ENCODE data around the gene NFATC1. TPM values are rescaled to one million over a fixed set of nuclear protein-coding genes. Genes with fewer than 3 reads are reported as not detected.

NFATC1 gene
- polyA plus RNA-seq, 1 donor from 2014 or later = 0.37 TPM

GRCh38 chr18:79441420-79441819 is 45.7 kb downstream of the NFATC1 start:
- Histone ChIP-seq H3K4me2 (ENCODE audit: low read length) (no peak overlapping the region), H3K27me3 (ENCODE audit: insufficient read depth, low read depth, low read length) (no peaks in the 10 kb centered on the region)

GRCh38 chr18:79442508-79443221 is 46.9 kb downstream of the NFATC1 start:
- H3K36me3 ChIP-seq (ENCODE audit: insufficient read depth, low read length) = no peaks in the 10 kb centered on the region
- H2AFZ ChIP-seq (ENCODE audit: low read depth, low read length) = no peak overlapping the region
- no peak overlapping the region for H3K4me2 ChIP-seq (ENCODE audit: low read length)
- no peak overlapping the region for H3K27ac ChIP-seq (ENCODE audit: low read length)
- H3K9me2 ChIP-seq (ENCODE audit: insufficient read depth, low read length) = no peaks in the 10 kb centered on the region
- no peaks in the 10 kb centered on the region for H4K20me1 ChIP-seq (ENCODE audit: insufficient read depth)
- no peaks in the 10 kb centered on the region for H3K9me3 ChIP-seq (ENCODE audit: low read length)
- H3K9ac ChIP-seq (ENCODE audit: low read length) = no peak overlapping the region
- H3F3A ChIP-seq (ENCODE audit: insufficient read depth, low read length, poor library complexity, severe bottlenecking) = no peaks in the 10 kb centered on the region
- no peak overlapping the region for H3K4me3 ChIP-seq (ENCODE audit: low read length)
- H3K79me2 ChIP-seq (replicated peaks; ENCODE audit: insufficient read depth, low read length) = no peaks in the 10 kb centered on the region
- no peaks in the 10 kb centered on the region for H3K27me3 ChIP-seq (ENCODE audit: insufficient read depth, low read depth, low read length)
- TF ChIP-seq, protein P1, sequence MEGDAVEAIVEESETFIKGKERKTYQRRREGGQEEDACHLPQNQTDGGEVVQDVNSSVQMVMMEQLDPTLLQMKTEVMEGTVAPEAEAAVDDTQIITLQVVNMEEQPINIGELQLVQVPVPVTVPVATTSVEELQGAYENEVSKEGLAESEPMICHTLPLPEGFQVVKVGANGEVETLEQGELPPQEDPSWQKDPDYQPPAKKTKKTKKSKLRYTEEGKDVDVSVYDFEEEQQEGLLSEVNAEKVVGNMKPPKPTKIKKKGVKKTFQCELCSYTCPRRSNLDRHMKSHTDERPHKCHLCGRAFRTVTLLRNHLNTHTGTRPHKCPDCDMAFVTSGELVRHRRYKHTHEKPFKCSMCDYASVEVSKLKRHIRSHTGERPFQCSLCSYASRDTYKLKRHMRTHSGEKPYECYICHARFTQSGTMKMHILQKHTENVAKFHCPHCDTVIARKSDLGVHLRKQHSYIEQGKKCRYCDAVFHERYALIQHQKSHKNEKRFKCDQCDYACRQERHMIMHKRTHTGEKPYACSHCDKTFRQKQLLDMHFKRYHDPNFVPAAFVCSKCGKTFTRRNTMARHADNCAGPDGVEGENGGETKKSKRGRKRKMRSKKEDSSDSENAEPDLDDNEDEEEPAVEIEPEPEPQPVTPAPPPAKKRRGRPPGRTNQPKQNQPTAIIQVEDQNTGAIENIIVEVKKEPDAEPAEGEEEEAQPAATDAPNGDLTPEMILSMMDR (IDR thresholded peaks at IDR 0.05; ENCODE audit: poor library complexity, severe bottlenecking) = no peak
- TF ChIP-seq EP300 (conservative IDR thresholded peaks at IDR 0.05; ENCODE audit: poor library complexity, severe bottlenecking) = no peak
- no peak for TF ChIP-seq TAF1 (IDR thresholded peaks at IDR 0.05; ENCODE audit: low read depth)
- TF ChIP-seq MXI1 (conservative IDR thresholded peaks at IDR 0.05; ENCODE audit: poor library complexity, severe bottlenecking) = no peak
- TF ChIP-seq POLR2AphosphoS5 (IDR thresholded peaks at IDR 0.05) = no peak
- TF ChIP-seq EZH2 (IDR thresholded peaks at IDR 0.05; ENCODE audit: borderline replicate concordance, insufficient read depth, low read length, poor library complexity, severe bottlenecking) = no peak
- no peak for TF ChIP-seq SMC3 (conservative IDR thresholded peaks at IDR 0.05; ENCODE audit: poor library complexity)
- TF ChIP-seq, protein P2, sequence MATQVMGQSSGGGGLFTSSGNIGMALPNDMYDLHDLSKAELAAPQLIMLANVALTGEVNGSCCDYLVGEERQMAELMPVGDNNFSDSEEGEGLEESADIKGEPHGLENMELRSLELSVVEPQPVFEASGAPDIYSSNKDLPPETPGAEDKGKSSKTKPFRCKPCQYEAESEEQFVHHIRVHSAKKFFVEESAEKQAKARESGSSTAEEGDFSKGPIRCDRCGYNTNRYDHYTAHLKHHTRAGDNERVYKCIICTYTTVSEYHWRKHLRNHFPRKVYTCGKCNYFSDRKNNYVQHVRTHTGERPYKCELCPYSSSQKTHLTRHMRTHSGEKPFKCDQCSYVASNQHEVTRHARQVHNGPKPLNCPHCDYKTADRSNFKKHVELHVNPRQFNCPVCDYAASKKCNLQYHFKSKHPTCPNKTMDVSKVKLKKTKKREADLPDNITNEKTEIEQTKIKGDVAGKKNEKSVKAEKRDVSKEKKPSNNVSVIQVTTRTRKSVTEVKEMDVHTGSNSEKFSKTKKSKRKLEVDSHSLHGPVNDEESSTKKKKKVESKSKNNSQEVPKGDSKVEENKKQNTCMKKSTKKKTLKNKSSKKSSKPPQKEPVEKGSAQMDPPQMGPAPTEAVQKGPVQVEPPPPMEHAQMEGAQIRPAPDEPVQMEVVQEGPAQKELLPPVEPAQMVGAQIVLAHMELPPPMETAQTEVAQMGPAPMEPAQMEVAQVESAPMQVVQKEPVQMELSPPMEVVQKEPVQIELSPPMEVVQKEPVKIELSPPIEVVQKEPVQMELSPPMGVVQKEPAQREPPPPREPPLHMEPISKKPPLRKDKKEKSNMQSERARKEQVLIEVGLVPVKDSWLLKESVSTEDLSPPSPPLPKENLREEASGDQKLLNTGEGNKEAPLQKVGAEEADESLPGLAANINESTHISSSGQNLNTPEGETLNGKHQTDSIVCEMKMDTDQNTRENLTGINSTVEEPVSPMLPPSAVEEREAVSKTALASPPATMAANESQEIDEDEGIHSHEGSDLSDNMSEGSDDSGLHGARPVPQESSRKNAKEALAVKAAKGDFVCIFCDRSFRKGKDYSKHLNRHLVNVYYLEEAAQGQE (IDR thresholded peaks at IDR 0.05; ENCODE audit: borderline replicate concordance) = no peak
- TF ChIP-seq RAD21 (conservative IDR thresholded peaks at IDR 0.05) = no peak

More at GRCh38 chr18:79441420-79441819, 45.7 kb downstream of the NFATC1 start:
- TF ChIP-seq MXI1 (conservative IDR thresholded peaks at IDR 0.05; ENCODE audit: poor library complexity, severe bottlenecking) (no peak), SMC3 (conservative IDR thresholded peaks at IDR 0.05; ENCODE audit: poor library complexity) (no peak), POLR2AphosphoS5 (IDR thresholded peaks at IDR 0.05) (no peak), TAF1 (IDR thresholded peaks at IDR 0.05; ENCODE audit: low read depth) (no peak), EP300 (conservative IDR thresholded peaks at IDR 0.05; ENCODE audit: poor library complexity, severe bottlenecking) (no peak), RAD21 (conservative IDR thresholded peaks at IDR 0.05) (no peak)
- TF ChIP-seq, protein P2 (IDR thresholded peaks at IDR 0.05; ENCODE audit: borderline replicate concordance) = no peak
- Histone ChIP-seq H3K4me3 (ENCODE audit: low read length) (no peak overlapping the region), H3K79me2 (replicated peaks; ENCODE audit: insufficient read depth, low read length) (no peaks in the 10 kb centered on the region), H3K9ac (ENCODE audit: low read length) (no peak overlapping the region), H3K9me3 (ENCODE audit: low read length) (no peaks in the 10 kb centered on the region), H4K20me1 (ENCODE audit: insufficient read depth) (no peaks in the 10 kb centered on the region), H2AFZ (ENCODE audit: low read depth, low read length) (no peak overlapping the region), H3K9me2 (ENCODE audit: insufficient read depth, low read length) (no peaks in the 10 kb centered on the region), H3F3A (ENCODE audit: insufficient read depth, low read length, poor library complexity, severe bottlenecking) (no peaks in the 10 kb centered on the region), H3K36me3 (ENCODE audit: insufficient read depth, low read length) (no peaks in the 10 kb centered on the region), H3K27ac (ENCODE audit: low read length) (no peak overlapping the region)
